ENCODE data around the gene GNRH2.

DNA sequence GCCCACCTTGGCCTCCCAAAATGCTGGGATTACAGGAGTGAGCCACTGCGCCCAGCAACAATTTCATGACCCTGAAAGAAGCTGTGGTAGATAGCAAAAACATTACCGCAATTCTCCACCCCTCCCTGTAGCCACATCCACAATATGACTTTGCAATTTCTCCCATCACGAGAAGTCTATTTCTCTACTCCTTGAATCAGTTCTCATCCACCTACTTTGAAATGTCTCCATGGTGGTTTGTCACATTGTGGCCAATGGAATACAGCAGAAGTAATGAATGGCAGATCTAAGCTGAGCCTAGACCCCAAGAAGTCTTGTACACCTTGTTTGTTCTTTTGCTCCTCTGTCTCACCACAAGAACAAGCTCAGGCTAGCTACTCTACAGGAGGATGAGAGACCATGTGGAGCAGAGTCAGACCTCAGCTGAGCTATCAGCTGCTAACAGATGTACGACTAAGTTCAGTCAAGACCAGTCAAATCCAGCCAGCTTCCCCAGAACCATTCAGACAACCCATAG, 34.3 kb downstream of the GNRH2 start:
- TF ChIP-seq POLR2AphosphoS5 (IDR thresholded peaks at IDR 0.05; ENCODE audit: low read depth, low read length) (no peak), TAF1 (IDR thresholded peaks at IDR 0.05; ENCODE audit: borderline replicate concordance, low read depth, low read length) (no peak), POLR2A (IDR thresholded peaks at IDR 0.05; ENCODE audit: low read depth, low read length) (no peak)
